Lower lobe of right lung (tissue), 2 donors: Measurements from ENCODE around the gene ATG9A. TPM values are rescaled to one million over a fixed set of nuclear protein-coding genes. Genes with fewer than 3 reads are reported as not detected.

Experiments
- ATAC-seq, 2 donors: fragments of 200-7000 bp; cut with Tn5 transposase; one replicate each; pipeline ENCODE4 v1.9.1; 2020 to 2022; ENCODE audit warnings: mild to moderate bottlenecking in 2 of 2, moderate library complexity in 2 of 2
- DNase-seq: peaks from one replicate; pipeline ENCODE4 v3.0.0-alpha.2; 2020
- H3K27ac ChIP-seq: fragments of 200-600 bp; one replicate; pipeline ENCODE4 v1.8.0; 2022
- H3K27me3 ChIP-seq: fragments of 200-600 bp; one replicate; pipeline ENCODE4 v1.8.0; 2022; ENCODE audit warnings: low read depth
- H3K36me3 ChIP-seq: fragments of 200-600 bp; one replicate; pipeline ENCODE4 v1.8.0; 2022; ENCODE audit warnings: mild to moderate bottlenecking
- H3K4me1 ChIP-seq: fragments of 200-600 bp; one replicate; pipeline ENCODE4 v1.8.0; 2022
- H3K4me3 ChIP-seq: fragments of 200-600 bp; one replicate; pipeline ENCODE4 v1.8.0; 2022; ENCODE audit warnings: mild to moderate bottlenecking
- H3K9me3 ChIP-seq: fragments of 200-600 bp; one replicate; pipeline ENCODE4 v1.8.0; 2022
- intact Hi-C: fragments of 100-400 bp; cut with DNase I; formaldehyde crosslinking; loops from one replicate; pipeline ENCODE4 v1.11.0; 2022
- total RNA-seq: library from RNA; stranded (reverse); fragmentation: NEBNext Ultra II Directional; extraction: Animal tissue kit (Norgen Biotek cat#: 25700); gene quantifications from one replicate; pipeline ENCODE4 v1.2.1, GENCODE V29; 2021
- TF ChIP-seq, protein P1 (sequence below): fragments of 200-600 bp; IDR thresholded peaks from one replicate; pipeline ENCODE4 v1.8.0; 2022; ENCODE audit warnings: antibody characterized with exemption, mild to moderate bottlenecking
- donor health status: DM: no; HTN: yes; CAD: no; lungs with severe emphysema.

The ATG9A gene
- total RNA-seq, 1 donor from 2014 or later, result 45.7 TPM

DNA sequence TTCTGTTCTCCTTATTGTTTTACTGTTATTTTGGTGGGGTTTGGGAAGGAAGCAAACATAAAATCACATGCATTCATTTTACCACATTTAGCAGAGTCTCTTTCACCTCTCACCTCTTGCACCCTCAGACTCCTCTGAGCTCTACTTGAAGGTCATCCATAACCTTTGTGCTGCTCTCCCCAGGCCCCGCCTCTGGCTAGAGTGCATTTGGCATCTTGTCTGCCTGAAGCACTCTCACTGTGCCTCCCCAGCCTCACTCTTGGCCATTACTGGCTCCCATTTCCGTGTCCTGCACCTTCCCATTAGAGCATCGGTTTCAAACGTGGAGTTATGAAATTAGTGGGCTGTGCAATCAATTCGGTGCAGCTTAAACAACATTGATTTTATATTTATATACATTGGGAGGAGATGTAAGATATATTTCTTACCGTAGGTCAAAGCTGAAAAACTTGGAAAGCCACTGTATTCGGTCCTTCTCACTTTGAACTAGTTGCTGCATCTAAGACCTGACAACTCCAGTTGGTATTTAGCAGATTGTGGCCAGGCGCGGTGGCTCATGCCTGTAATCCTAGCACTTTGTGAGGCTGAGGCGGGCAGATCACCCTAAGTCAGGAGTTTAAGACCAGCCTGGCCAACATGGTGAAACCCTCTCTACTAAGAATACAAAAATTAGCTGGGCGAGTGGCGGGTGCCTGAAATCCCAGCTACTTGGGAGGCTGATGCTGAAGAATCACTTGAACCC lies 29.8 kb downstream of the ATG9A start:
- H3K9me3 ChIP-seq, result no peaks in the 10 kb centered on the region
- no peak for DNase-seq
- intact Hi-C loops, result no loop called here
- TF ChIP-seq, protein P1, sequence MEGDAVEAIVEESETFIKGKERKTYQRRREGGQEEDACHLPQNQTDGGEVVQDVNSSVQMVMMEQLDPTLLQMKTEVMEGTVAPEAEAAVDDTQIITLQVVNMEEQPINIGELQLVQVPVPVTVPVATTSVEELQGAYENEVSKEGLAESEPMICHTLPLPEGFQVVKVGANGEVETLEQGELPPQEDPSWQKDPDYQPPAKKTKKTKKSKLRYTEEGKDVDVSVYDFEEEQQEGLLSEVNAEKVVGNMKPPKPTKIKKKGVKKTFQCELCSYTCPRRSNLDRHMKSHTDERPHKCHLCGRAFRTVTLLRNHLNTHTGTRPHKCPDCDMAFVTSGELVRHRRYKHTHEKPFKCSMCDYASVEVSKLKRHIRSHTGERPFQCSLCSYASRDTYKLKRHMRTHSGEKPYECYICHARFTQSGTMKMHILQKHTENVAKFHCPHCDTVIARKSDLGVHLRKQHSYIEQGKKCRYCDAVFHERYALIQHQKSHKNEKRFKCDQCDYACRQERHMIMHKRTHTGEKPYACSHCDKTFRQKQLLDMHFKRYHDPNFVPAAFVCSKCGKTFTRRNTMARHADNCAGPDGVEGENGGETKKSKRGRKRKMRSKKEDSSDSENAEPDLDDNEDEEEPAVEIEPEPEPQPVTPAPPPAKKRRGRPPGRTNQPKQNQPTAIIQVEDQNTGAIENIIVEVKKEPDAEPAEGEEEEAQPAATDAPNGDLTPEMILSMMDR, result no peak
- no peak overlapping the region for H3K27ac ChIP-seq
- no peaks in the 10 kb centered on the region for H3K27me3 ChIP-seq
- ATAC-seq, result no peak
- H3K36me3 ChIP-seq, result no peaks in the 10 kb centered on the region
- no peaks in the 10 kb centered on the region for H3K4me1 ChIP-seq
- H3K4me3 ChIP-seq, result no peak overlapping the region

DNA sequence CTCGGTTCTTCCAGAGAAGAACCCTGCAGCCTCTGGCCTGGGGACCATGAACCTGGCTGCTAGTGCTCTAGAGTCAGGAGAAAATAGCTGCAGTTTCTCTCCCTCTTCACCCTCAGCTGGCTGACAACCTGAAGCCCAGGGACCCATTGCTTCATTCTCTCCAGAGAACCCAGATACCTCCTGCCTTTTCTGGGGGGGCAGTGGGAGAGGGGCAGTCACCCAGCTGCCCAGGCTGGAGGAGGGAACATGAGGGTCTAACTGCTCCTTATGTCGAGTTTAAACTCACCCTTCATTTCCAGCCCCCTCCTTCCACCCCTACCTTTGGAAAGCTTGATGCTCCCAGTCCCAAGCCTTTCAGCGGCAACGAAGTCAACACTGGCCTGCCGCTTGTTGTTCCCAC lies 30.5 kb downstream of the ATG9A start:
- Histone ChIP-seq H3K4me1 (no peaks in the 10 kb centered on the region), H3K27ac (no peak overlapping the region), H3K27me3 (no peaks in the 10 kb centered on the region), H3K9me3 (no peaks in the 10 kb centered on the region), H3K4me3 (no peak overlapping the region), H3K36me3 (no peaks in the 10 kb centered on the region)
- TF ChIP-seq, protein P1, result no peak
- intact Hi-C loops, result no loop called here
- no peak for ATAC-seq
- no peak for DNase-seq

DNA sequence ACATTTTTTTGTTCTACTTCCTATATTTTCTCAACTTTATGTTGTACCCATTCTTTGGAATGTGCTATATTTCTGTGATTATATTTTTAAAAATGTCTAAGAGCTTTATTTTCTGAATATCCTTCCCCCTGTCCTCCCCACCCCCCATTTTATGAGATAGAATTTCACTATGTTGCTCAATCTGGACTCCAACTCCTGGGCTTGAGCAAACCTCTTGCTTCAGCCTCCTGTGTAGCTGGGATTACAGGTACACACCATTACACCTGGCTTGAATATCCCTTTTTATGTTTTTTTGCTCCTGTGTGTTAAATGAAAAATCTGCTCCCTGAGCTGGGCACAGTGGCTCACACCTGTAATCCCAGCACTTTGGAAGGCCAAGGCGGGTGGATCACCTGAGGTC lies 32.0 kb downstream of the ATG9A start:
- H3K9me3 ChIP-seq, result no peaks in the 10 kb centered on the region
- TF ChIP-seq, protein P1, result no peak
- H3K27ac ChIP-seq, result no peak overlapping the region

DNA sequence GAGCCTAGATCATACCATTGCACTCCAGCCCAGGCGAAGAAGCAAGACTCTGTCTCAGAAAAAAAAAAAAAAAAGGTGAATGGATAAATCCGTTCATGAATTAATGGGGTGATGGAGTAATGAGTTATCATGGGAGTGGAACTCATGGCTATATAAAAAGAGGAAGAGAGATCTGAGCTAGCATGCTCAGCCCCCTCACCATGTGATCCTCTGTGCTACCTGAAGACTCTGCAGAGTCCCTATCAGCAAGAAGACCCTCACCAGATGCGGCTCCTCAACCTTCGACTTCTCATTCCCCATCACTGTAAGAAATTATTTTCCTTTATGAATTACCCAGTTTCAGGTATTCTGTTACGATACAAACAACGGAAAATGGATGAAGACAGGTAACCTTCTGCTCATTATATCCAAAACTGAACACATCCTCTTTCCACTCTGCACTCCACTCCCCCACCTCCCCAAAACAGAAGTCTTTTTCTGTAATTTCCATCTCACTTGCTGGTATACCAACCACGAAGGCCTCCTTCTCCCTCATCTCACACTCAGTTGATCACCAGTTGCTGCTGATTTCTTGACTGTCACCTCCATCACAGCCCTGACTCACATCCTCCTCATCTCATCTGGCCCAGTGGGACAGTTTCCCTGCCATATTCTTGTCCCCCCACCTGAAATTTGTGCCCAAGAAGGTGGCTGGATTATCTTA lies 42.5 kb downstream of the ATG9A start:
- Histone ChIP-seq H3K4me1 (no peaks in the 10 kb centered on the region), H3K27ac (no peak overlapping the region), H3K9me3 (no peaks in the 10 kb centered on the region), H3K36me3 (peaks cover 40% of the 10 kb centered on the region), H3K27me3 (no peaks in the 10 kb centered on the region), H3K4me3 (no peak overlapping the region)
- intact Hi-C loops, result no loop called here
- ATAC-seq, result no peak
- TF ChIP-seq, protein P1, result no peak
- DNase-seq, result no peak

More for the DNA sequence above, 32.0 kb downstream of the ATG9A start:
- intact Hi-C loops, result no loop called here
- Histone ChIP-seq H3K36me3 (no peaks in the 10 kb centered on the region), H3K4me3 (no peak overlapping the region), H3K4me1 (no peaks in the 10 kb centered on the region), H3K27me3 (no peaks in the 10 kb centered on the region)
- no peak for DNase-seq
- ATAC-seq, result no peak

DNA sequence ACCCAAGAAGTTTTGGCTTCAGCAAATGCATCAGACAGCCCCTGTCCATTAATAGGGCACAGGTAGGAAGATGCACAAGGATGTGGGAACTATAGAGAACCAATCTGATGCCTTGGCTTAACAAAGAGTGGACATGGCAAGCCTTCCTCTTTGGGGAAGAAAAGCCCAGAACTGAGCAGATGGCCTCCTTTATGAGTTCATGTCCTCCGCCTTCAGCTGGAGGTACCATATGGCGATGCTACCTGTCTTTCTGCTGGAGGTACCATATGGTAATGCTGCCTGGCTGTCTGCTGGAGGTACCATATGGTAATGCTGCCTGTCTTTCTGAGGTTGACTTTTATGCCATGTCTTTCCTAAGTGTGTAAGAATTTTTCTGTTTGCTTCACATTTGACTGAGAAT lies 45.3 kb downstream of the ATG9A start:
- H3K4me1 ChIP-seq, result peaks cover 7% of the 10 kb centered on the region
- TF ChIP-seq, protein P1, result no peak
- no peaks in the 10 kb centered on the region for H3K9me3 ChIP-seq
- no peaks in the 10 kb centered on the region for H3K27me3 ChIP-seq
- H3K4me3 ChIP-seq, result no peak overlapping the region
- peaks cover 65% of the 10 kb centered on the region for H3K36me3 ChIP-seq
- no peak overlapping the region for H3K27ac ChIP-seq
- ATAC-seq, result no peak
- intact Hi-C loops, result no loop called here
- DNase-seq, result no peak
